HUDEP-2 (cell line): ENCODE measurements around the gene PLCL1.

Source experiments
- DNase-seq, 76 experiments: peaks; one replicate each; lab custom pipeline; 2025; ENCODE audit not compliant: unreplicated experiment in 76 of 76; lab: John Stamatoyannopoulos, UW

Gene PLCL1

GRCh38 chr2:197804049-197804757 is at the start of gene PLCL1:
Gene PLCL1 (plus strand): TSS chr2:197804593.
- peak in 74 of 76 experiments; percentile 9 to 86 (median 68) for DNase-seq

GRCh38 chr2:197759013-197759412 is 45.4 kb upstream of the PLCL1 start:
- DNase-seq: no peak

- DNase-seq: no peak
Observed at GRCh38 chr2:197759625-197760292, 44.6 kb upstream of the PLCL1 start.

DNA sequence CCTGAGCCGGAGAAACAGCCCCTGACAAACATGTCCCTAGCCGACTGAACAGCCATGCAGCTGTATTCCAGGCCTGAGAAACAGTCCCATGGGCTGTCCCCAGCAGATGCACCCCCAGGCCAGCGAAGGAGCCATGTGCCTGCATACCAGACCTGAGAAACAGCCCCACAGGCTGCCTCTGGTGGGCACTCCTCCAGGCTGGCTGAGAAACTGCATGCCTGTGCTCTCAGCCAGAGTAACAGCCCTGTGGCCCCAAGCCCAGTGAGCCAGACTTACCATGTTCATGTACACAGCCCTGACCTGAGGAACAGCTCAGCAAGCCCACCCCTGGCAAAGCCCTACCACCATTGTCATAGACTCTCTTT is 44.1 kb upstream of the PLCL1 start:
- no peak for DNase-seq

GRCh38 chr2:197777823-197778407 is 26.5 kb upstream of the PLCL1 start:
- DNase-seq: peak in 9 of 76 experiments; percentile 1 to 34 (median 4)

GRCh38 chr2:197779261-197779660 is 25.1 kb upstream of the PLCL1 start:
- no peak for DNase-seq

DNA sequence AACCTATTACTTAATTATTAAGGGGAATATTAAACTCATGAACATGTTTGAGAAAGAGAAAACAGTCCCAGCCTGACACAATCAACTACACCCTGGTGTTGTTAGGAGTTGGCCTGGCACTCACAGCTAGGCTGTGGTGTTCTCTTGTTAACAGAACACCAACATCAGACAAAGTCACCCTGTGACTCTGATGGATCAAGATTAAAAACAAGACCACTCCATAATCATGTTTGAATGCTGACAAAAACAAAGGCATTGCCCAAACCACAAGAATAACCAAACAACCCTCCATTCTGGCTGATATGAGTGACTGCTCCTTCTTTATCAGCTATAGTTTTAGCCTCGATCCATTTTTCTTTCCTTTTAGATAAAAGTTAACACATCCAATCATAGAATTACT is 22.3 kb upstream of the PLCL1 start:
- DNase-seq: peak in 20 of 76 experiments; percentile 6 to 38 (median 21)

DNA sequence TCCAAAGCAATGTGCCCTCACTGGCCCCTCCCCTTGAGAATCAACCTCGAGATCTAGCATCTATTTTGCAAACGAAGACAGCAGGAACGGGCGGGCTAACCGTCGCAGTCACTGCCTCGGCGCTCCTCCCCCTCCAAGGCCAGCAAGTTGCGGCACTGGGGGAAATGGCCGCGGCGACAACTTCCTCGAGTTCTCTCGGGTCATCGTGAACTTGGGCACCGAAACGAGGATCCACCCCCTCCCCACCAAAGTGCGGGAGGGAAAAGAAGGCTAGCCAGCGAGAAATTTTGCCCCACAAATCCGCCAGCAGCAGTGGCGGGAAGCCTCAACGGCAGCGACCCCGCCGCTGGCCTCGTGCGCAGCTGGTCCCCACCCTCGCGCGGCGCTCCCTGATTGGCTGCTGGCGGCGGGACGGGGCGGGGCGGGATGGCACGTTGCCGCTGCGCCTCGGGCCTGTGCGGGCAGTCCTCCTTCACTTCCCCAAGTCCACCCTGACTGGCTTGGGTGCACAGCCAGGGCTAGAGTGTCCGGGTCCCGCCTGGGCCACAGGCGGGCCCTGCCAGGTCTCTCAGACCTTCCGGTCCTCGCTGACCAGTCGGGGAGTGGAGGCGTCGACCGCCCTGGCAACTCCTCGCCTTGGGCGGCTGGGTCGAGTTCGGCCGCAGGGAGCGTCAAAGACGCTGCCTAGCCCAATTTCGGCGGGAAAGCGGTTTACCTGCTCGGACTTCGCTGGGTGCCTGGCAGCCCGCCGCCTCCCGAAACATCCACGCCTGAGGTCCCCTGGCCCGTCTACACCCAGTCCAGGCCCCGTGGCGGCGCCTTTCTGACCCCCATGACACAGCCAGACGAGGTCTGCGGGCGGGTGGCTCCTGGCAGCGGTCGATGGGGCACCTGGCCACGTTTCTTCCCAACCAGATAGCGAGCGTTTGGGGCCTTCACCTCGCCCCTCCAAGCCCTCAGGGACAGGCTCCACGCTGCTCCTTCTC is 19.1 kb upstream of the PLCL1 start, which contains the start of gene BOLL:
Gene BOLL, minus strand, starts transcription at position 364 of the 986 bp plus-strand sequence. CDS start 3,469 bp downstream, outside the sequence.
- no peak for DNase-seq

DNA sequence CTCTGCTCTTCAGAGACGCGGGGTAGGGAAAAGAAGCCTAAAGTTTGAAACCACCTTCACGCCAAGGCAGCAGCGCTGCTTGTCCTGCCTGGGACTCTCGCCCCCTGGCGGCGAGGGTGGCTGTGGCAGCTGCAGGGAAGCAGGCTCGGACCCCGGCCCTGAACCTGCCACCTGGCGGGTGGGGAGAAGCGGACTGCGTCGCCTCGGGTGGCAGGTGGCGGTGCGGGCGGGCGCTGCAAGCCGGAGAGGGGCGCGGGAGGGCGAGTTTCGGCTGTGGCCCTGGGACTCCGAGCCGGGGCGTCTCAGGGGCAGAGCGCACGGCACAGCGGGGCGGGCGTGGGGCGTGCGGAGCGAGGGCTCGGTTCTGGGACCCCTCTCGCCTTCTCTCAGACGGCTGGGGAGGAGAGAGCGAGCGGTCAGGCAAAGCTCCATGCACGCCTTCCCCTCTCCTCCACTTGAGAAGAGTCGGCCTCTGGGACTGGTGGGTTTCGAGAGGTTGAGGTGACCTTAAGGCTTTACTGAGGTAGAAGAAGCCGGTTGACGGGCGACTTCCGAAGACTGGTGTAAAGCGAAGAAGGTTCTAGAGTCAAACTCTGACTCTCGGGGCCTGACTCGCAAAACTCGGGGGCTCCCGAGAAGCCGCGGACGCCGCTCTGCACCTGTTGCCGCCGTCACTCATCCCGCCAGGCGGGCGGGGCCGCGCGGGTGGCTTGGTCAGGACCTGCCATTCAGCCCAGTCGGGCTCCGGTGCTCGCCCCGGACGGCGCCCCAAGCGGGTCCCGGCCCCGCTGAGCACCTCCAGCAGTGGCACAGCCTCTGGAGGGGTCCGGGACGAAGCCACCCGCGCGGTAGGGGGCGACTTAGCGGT is 18.1 kb upstream of the PLCL1 start:
- DNase-seq: peak in 44 of 76 experiments; percentile 3 to 61 (median 24)

DNA sequence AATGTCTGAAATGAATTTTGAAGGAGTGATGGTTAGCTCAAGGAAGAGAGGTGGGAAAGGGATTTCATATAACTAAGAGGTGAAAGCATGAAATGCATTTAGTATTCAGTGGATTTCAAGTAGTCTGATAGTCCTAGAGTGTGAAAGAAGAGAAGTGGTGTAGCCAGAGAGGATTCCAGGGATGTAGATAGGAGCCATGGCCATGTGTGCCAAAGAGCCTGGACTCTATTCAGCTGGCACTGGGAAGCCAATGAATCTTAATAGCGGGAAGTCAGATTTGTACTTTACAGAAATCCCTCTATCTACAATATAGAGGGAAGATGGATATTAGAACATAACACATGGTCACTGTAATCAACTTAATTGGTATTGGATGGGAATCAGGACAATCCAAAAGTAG is 10.9 kb upstream of the PLCL1 start:
- no peak for DNase-seq

DNA sequence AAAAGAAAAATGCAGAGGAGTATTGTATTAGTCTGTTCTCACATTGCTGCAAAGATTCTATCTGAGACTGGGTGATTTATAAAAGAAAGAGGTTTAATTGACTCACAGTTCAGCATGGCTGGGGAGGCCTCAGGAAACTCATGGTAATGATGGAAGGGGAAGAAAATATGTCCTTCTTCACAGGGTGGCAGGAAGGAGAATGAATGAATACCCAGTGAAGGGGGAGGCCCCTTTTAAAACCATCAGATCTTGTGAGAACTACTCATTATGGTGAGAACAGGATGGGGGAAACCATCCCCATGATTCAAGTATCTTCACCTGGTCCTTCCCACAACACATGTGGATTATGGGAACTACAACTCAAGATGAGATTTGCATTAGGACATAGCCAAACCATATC is 9.1 kb upstream of the PLCL1 start:
- no peak for DNase-seq

DNA sequence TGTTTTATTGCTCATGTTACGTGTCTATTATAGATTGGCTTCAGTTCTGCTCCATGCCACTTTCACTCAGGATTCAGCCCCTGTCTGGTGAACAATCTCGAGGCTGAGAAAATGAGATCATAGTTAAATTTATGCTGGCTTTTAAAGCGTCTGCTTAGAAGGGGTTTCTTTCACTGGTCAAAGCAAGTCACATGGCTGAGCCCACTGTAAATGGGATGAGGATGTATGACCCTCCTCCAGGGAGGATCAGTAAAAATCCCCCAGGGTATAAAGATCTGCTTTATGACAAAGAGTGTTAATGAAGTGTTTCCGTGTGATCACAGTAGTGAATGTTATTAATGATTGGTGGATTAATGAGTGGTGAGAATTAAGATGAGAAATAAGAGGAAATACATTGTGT is 6.2 kb upstream of the PLCL1 start:
- no peak for DNase-seq

DNA sequence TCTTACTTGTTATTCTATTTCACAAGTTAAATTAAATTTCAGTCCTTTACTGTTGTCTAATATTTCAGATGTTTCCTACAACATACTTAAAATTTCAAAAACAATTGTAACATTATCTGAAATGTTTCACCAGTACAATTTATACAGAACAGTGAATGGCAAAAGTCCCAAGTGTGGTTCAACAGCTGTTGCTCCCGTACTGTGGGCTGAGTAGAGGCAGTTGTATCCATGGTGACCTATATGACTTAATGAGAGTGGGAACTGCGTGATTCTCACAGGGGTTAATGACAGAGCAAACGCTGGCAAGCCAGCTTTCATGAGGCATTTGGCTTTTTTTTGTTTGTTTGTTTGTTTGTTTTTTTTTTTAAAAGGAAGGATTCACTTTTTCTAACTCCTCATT is 5.3 kb upstream of the PLCL1 start:
- no peak for DNase-seq

DNA sequence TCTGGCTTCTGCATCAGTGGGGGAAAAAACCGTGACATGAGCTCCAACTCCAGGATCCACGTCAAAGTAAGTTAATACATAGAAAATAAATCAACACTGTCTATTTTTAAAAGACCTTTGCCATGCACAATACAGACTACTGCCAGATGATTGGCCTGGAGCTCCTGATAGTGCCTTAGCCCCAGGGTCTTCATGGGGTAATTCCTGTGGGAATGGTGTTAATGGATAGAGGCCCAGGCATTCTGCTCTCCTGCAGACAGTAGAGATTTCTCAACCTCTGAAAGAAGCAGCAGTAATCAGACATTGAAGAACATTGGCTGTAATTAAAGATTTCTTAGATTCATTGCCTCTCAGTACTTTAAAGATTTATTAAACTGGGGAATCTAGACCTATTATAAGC is 4.3 kb upstream of the PLCL1 start:
- DNase-seq: no peak

DNA sequence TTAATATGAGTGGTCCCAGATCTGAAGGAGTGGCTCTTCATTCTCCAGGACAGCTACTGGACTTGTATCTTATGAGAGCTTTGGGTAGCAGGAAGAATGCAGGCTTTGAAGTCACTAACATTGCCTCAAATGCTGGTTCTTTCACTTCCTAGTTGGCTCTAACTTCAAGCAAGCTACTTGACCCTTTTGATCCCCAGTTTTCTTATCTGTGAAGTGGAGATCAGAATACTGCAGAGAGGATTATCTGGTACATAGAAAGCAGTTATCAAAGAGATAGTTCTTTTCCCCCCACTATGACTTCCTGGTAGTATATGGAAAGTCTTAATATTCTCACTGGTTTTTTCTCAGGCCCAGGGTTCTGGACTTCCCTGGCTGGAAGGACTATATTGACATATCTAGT is 3.4 kb upstream of the PLCL1 start:
- DNase-seq: no peak

DNA sequence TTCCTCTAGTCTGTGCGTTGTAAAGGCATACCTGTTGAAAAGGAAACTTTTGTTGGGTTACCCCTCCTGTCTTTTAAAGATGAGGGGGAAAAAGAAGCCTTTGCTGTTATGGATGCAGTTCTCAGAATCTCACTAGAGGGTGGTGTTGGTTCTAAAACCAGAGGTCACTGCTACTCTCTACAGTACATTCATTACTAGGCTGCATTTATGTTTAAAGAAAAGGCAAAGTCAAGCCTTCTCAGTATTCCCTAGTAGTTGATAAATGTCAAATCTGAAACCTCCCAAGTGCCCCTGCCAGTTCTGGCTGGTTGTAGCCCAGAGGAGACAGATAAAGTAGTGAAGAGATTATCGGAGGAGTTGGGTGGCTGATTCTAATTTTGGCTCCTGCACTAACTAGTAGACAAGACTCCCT is 1.4 kb upstream of the PLCL1 start:
- DNase-seq: peak in 19 of 76 experiments; percentile 1 to 44 (median 21)

DNA sequence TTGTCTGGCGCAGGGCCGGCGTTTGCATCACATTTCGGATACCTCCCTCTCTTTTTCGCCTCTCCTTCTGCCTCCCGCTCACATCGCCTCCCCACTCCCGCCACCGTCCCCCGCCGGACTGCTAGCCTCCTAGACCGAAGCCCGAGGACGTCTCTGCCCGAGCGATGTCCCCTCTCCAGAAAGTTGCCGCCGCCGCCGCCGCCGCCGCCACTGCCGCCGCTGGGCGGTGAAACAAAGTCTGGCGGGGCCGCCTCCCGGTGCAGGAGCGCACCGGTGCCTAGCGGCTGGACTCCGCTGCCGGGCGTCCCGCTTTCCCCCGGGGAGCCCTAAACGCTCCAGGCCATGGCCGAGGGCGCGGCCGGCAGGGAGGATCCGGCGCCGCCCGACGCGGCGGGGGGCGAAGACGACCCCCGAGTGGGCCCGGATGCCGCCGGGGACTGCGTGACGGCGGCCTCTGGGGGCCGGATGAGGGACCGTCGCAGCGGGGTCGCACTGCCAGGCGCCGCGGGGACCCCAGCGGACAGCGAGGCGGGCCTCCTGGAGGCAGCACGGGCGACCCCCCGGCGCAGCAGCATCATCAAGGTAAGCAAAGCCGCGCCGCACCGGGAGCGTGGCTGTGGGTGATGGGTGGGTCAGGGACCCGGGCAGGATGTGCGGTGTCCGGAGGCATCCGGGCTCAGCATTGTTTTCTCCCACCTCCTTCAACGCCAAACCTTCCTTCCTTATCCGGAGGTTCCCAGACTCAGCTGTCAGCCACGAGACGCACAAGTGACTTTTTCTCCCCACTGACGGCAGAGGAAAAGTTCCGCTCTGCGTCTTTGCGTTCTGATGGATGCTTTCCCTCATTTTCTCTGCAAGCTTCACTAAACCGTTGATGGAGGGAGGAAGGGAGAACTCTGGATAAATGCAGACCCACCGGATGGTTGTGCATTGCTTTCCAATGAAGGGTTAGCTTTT is 643 bp downstream of the PLCL1 start:
- peak in 4 of 76 experiments; percentile 24 to 39 (median 28) for DNase-seq
